ENCODE results near the gene MADCAM1.

MADCAM1 gene

GRCh38 chr19:539429-540030, 43.2 kb downstream of the MADCAM1 start:
- Histone ChIP-seq H3K9me3 (ENCODE audit: insufficient read depth, low read depth, low read length) (no peaks in the 10 kb centered on the region), H2AFZ (ENCODE audit: low read length) (no peak overlapping the region), H3K4me1 (ENCODE audit: insufficient read depth, low read length, poor library complexity, severe bottlenecking) (no peaks in the 10 kb centered on the region), H3K79me2 (ENCODE audit: insufficient read depth, low read length) (peaks cover 22% of the 10 kb centered on the region), H3K36me3 (ENCODE audit: insufficient read depth, low read length) (peaks cover 34% of the 10 kb centered on the region; the same call in 1 of the 2 replicates), H3F3A (ENCODE audit: low read depth) (no peaks in the 10 kb centered on the region), H3K27me3 (ENCODE audit: insufficient read depth, low read length, poor library complexity, severe bottlenecking) (no peaks in the 10 kb centered on the region), H3K9ac (ENCODE audit: low read depth, low read length, poor library complexity, severe bottlenecking) (no peak overlapping the region), H3K4me3 (ENCODE audit: low read length, poor library complexity, severe bottlenecking) (no peak overlapping the region), H4K20me1 (ENCODE audit: insufficient read depth, low read length, poor library complexity, severe bottlenecking) (peaks cover 7% of the 10 kb centered on the region), H3K4me2 (ENCODE audit: low read depth, low read length, poor library complexity, severe bottlenecking) (no peak overlapping the region), H3K9me2 (replicated peaks; ENCODE audit: low read depth, low read length) (no peaks in the 10 kb centered on the region)
- TF ChIP-seq EZH2phosphoT487 (IDR thresholded peaks at IDR 0.05; ENCODE audit: borderline replicate concordance) (no peak), CTCF (conservative IDR thresholded peaks at IDR 0.05; ENCODE audit: low read length) (no peak)

- Histone ChIP-seq H3K4me1 (ENCODE audit: insufficient read depth, low read length, poor library complexity, severe bottlenecking) (no peaks in the 10 kb centered on the region), H3K27me3 (ENCODE audit: insufficient read depth, low read length, poor library complexity, severe bottlenecking) (no peaks in the 10 kb centered on the region)
- no peak for TF ChIP-seq CTCF (conservative IDR thresholded peaks at IDR 0.05; ENCODE audit: low read length)
- no peak for TF ChIP-seq EZH2phosphoT487 (IDR thresholded peaks at IDR 0.05; ENCODE audit: borderline replicate concordance)
Measured at GRCh38 chr19:540867-541637, 44.8 kb downstream of the MADCAM1 start.

GRCh38 chr19:541699-542098, 45.4 kb downstream of the MADCAM1 start:
- H3K4me3 ChIP-seq (ENCODE audit: low read length, poor library complexity, severe bottlenecking): no peak overlapping the region
- H3K9ac ChIP-seq (ENCODE audit: low read depth, low read length, poor library complexity, severe bottlenecking): no peak overlapping the region
- no peak overlapping the region for H3K4me2 ChIP-seq (ENCODE audit: low read depth, low read length, poor library complexity, severe bottlenecking)
- H3K9me3 ChIP-seq (ENCODE audit: insufficient read depth, low read depth, low read length): no peaks in the 10 kb centered on the region
- no peaks in the 10 kb centered on the region for H3K4me1 ChIP-seq (ENCODE audit: insufficient read depth, low read length, poor library complexity, severe bottlenecking)
- peaks cover under 1% of the 10 kb centered on the region; the same call in 1 of the 2 replicates for H3K79me2 ChIP-seq (ENCODE audit: insufficient read depth, low read length)
- H2AFZ ChIP-seq (ENCODE audit: low read length): no peak overlapping the region
- H3K27me3 ChIP-seq (ENCODE audit: insufficient read depth, low read length, poor library complexity, severe bottlenecking): no peaks in the 10 kb centered on the region
- no peaks in the 10 kb centered on the region for H3K9me2 ChIP-seq (replicated peaks; ENCODE audit: low read depth, low read length)
- H3F3A ChIP-seq (ENCODE audit: low read depth): no peaks in the 10 kb centered on the region
- no peaks in the 10 kb centered on the region for H4K20me1 ChIP-seq (ENCODE audit: insufficient read depth, low read length, poor library complexity, severe bottlenecking)
- H3K36me3 ChIP-seq (ENCODE audit: insufficient read depth, low read length): peaks cover 26% of the 10 kb centered on the region; the same call in 1 of the 2 replicates
- TF ChIP-seq EZH2phosphoT487 (IDR thresholded peaks at IDR 0.05; ENCODE audit: borderline replicate concordance) (no peak), CTCF (conservative IDR thresholded peaks at IDR 0.05; ENCODE audit: low read length) (no peak)

More at GRCh38 chr19:540867-541637, 44.8 kb downstream of the MADCAM1 start:
- H3F3A ChIP-seq (ENCODE audit: low read depth): no peaks in the 10 kb centered on the region
- no peaks in the 10 kb centered on the region for H3K9me2 ChIP-seq (replicated peaks; ENCODE audit: low read depth, low read length)
- H3K4me3 ChIP-seq (ENCODE audit: low read length, poor library complexity, severe bottlenecking): no peak overlapping the region
- H4K20me1 ChIP-seq (ENCODE audit: insufficient read depth, low read length, poor library complexity, severe bottlenecking): no peaks in the 10 kb centered on the region
- peaks cover 33% of the 10 kb centered on the region; the same call in 1 of the 2 replicates for H3K36me3 ChIP-seq (ENCODE audit: insufficient read depth, low read length)
- H2AFZ ChIP-seq (ENCODE audit: low read length): no peak overlapping the region
- H3K4me2 ChIP-seq (ENCODE audit: low read depth, low read length, poor library complexity, severe bottlenecking): no peak overlapping the region
- H3K9me3 ChIP-seq (ENCODE audit: insufficient read depth, low read depth, low read length): no peaks in the 10 kb centered on the region
- H3K9ac ChIP-seq (ENCODE audit: low read depth, low read length, poor library complexity, severe bottlenecking): no peak overlapping the region
- peaks cover 7% of the 10 kb centered on the region; the same call in 1 of the 2 replicates for H3K79me2 ChIP-seq (ENCODE audit: insufficient read depth, low read length)
